WERI-Rb-1 (cell line): ENCODE data around the gene BCAR3.

Experiments
- DNase-seq: peaks from one replicate; pipeline ENCODE4 v3.0.0-alpha.2; 2020
- H3K27ac ChIP-seq: fragments of 250-450 bp; sonication (Bioruptor Pico); 2 replicates; pipeline ENCODE4 v1.5.1; 2020; ENCODE audit warnings: mild to moderate bottlenecking, moderate library complexity
- H3K27me3 ChIP-seq: fragments of 250-450 bp; sonication (Bioruptor Pico); 2 replicates; pipeline ENCODE4 v1.5.1; 2021; ENCODE audit warnings: mild to moderate bottlenecking, low read depth, moderate library complexity; ENCODE audit not compliant: insufficient read depth, severe bottlenecking
- H3K36me3 ChIP-seq: fragments of 250-450 bp; sonication (Bioruptor Pico); 2 replicates; pipeline ENCODE4 v1.5.1; 2020; ENCODE audit warnings: mild to moderate bottlenecking, moderate library complexity
- H3K4me3 ChIP-seq: 2 replicates; pipeline ENCODE4 v1.5.1; 2011; ENCODE audit warnings: low read depth, mild to moderate bottlenecking, control low read depth, low read length
- H3K9me3 ChIP-seq: fragments of 250-450 bp; sonication (Bioruptor Pico); 2 replicates; pipeline ENCODE4 v1.5.1; 2021; ENCODE audit warnings: mild to moderate bottlenecking, moderate library complexity; ENCODE audit not compliant: severe bottlenecking
- CTCF ChIP-seq: IDR thresholded peaks from 2 replicates; pipeline ENCODE4 v1.5.1; 2011; ENCODE audit warnings: low read depth, mild to moderate bottlenecking, control low read depth, inconsistent platforms, low read length

BCAR3 gene

GRCh38 chr1:93628681-93629080 lies 53.0 kb downstream of the BCAR3 start:
- no peaks in the 10 kb centered on the region for H3K27me3 ChIP-seq
- H3K36me3 ChIP-seq = no peaks in the 10 kb centered on the region
- no peak for DNase-seq
- H3K4me3 ChIP-seq = no peak overlapping the region
- TF ChIP-seq CTCF = no peak
- no peaks in the 10 kb centered on the region for H3K9me3 ChIP-seq
- no peak overlapping the region for H3K27ac ChIP-seq

GRCh38 chr1:93625582-93626327 lies 55.9 kb downstream of the BCAR3 start:
- peak; percentile 15 for DNase-seq
- Histone ChIP-seq H3K27me3 (no peaks in the 10 kb centered on the region), H3K4me3 (no peak overlapping the region), H3K36me3 (no peaks in the 10 kb centered on the region), H3K9me3 (no peaks in the 10 kb centered on the region), H3K27ac (no peak overlapping the region)
- no peak for TF ChIP-seq CTCF

- no peak for TF ChIP-seq CTCF
- H3K27me3 ChIP-seq = no peaks in the 10 kb centered on the region
- no peak for DNase-seq
- no peak overlapping the region for H3K4me3 ChIP-seq
- no peaks in the 10 kb centered on the region for H3K9me3 ChIP-seq
- no peak overlapping the region for H3K27ac ChIP-seq
- H3K36me3 ChIP-seq = no peaks in the 10 kb centered on the region
Observed at GRCh38 chr1:93623875-93624274, 57.8 kb downstream of the BCAR3 start.

GRCh38 chr1:93623436-93623835 lies 58.2 kb downstream of the BCAR3 start:
- no peak overlapping the region for H3K27ac ChIP-seq
- no peak for DNase-seq
- H3K36me3 ChIP-seq = no peaks in the 10 kb centered on the region
- no peaks in the 10 kb centered on the region for H3K9me3 ChIP-seq
- no peak overlapping the region for H3K4me3 ChIP-seq
- TF ChIP-seq CTCF = no peak
- no peaks in the 10 kb centered on the region for H3K27me3 ChIP-seq

GRCh38 chr1:93621246-93621645 lies 60.4 kb downstream of the BCAR3 start:
- TF ChIP-seq CTCF = no peak
- Histone ChIP-seq H3K4me3 (no peak overlapping the region), H3K9me3 (no peaks in the 10 kb centered on the region), H3K27me3 (no peaks in the 10 kb centered on the region), H3K36me3 (no peaks in the 10 kb centered on the region), H3K27ac (no peak overlapping the region)
- no peak for DNase-seq

GRCh38 chr1:93620841-93621210 lies 60.8 kb downstream of the BCAR3 start:
- DNase-seq = no peak
- no peak overlapping the region for H3K4me3 ChIP-seq
- no peak for TF ChIP-seq CTCF
- no peak overlapping the region for H3K27ac ChIP-seq
- H3K9me3 ChIP-seq = no peaks in the 10 kb centered on the region
- H3K36me3 ChIP-seq = no peaks in the 10 kb centered on the region
- H3K27me3 ChIP-seq = no peaks in the 10 kb centered on the region
